Measurements from ENCODE around the gene GOLGA8M. TPM values are rescaled to one million over a fixed set of nuclear protein-coding genes. Genes with fewer than 3 reads are reported as not detected.
"Not testable (repeated sequence)": the region's sequence is repeated elsewhere in the genome, so short reads cannot be mapped to it uniquely, and the experiment has no call there.

GOLGA8M gene
- total RNA-seq, 1 experiment from 2014 or later: not detected

DNA sequence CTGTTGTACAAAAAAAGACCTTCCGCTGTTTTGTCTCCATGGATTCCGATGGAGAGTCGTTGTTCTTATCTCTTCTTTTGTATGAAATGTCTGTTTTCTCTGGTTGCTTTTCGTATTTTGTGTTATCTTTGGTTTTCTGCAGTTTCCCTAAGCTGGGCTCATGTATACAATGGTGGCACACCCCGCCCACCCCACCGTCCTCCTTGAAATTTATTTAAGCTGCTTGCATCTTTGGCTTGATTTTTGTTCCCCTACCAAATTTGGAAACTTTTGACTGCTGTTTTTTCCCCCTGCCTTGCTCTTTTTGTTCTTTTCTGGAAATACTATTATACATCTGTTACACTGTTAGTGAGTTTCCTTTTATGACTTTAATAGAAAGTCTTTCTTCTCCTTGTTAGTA is 47.6 kb downstream of the GOLGA8M start:
- H3K9me2 ChIP-seq (ENCODE audit: insufficient read depth); POLR2A ChIA-PET (ENCODE audit: unreplicated experiment); DNase-seq; CTCF ChIA-PET; H3K4me2 ChIP-seq; H3K27me3 ChIP-seq (ENCODE audit: insufficient read depth, low read depth); BruUV-seq (replicated peaks); H3K4me1 ChIP-seq (replicated peaks; ENCODE audit: insufficient read depth); H4K20me1 ChIP-seq (ENCODE audit: insufficient read depth); H3K36me3 ChIP-seq (ENCODE audit: low read depth); H3F3A ChIP-seq (ENCODE audit: insufficient read depth, low read depth); H2AFZ ChIP-seq; H3K27ac ChIP-seq; intact Hi-C loops (cut with micrococcal nuclease; ENCODE audit: unreplicated experiment); H3K79me2 ChIP-seq (ENCODE audit: low read depth); H3K4me3 ChIP-seq; H3K9me3 ChIP-seq (ENCODE audit: insufficient read depth, low read depth): not testable (repeated sequence)

DNA sequence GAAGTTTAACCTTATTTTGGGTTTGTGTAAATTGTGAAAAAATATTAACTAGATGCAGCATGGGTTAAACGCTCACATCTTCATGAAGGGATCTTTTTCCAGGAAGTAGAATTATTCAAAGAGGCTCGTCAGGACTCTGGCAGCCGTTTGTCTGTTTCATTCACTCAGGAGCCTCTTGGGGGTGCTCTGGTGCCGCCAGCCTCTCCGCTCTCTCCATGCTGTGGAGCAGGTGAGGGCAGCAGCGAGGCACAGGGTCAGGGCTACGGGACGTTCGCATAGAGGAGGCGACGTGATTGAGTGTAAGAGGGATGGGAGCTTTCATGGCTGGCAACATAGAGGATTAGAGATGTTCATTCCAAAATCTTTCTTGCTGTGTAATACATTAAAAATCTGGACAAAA is 48.5 kb downstream of the GOLGA8M start:
- H3K4me2 ChIP-seq; H3K36me3 ChIP-seq (ENCODE audit: low read depth); H3K4me1 ChIP-seq (replicated peaks; ENCODE audit: insufficient read depth); H2AFZ ChIP-seq; BruUV-seq (replicated peaks); H3F3A ChIP-seq (ENCODE audit: insufficient read depth, low read depth); H3K27me3 ChIP-seq (ENCODE audit: insufficient read depth, low read depth); CTCF ChIA-PET; DNase-seq; POLR2A ChIA-PET (ENCODE audit: unreplicated experiment); H4K20me1 ChIP-seq (ENCODE audit: insufficient read depth); H3K79me2 ChIP-seq (ENCODE audit: low read depth); H3K9me3 ChIP-seq (ENCODE audit: insufficient read depth, low read depth); H3K9me2 ChIP-seq (ENCODE audit: insufficient read depth); H3K27ac ChIP-seq; intact Hi-C loops (cut with micrococcal nuclease; ENCODE audit: unreplicated experiment); H3K4me3 ChIP-seq: not testable (repeated sequence)

DNA sequence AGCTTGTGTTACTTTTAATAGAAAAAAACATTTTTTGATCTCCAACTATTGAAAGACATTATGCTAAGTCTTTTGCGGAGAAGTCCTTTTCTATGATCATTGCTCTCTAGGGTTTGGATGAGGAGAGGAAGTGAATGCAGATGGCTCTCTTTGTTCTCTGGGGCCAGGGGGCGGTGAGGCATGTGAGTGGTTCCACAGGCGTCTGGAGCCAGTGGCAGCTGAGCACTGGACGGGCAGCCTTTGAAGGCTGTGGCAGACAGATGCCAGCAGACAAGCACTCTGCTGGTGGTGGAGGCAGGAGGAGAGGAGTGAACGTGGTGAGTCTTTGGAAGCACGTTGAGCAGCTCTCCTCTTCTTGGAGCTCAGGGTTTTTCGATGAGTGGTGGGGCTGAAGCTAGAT is 51.5 kb downstream of the GOLGA8M start:
- H4K20me1 ChIP-seq (ENCODE audit: insufficient read depth): not testable (repeated sequence)

GRCh38 chr15:28656018-28656360 is 56.2 kb downstream of the GOLGA8M start:
- H3K9me3 ChIP-seq (ENCODE audit: insufficient read depth, low read depth); POLR2A ChIA-PET (ENCODE audit: unreplicated experiment); H4K20me1 ChIP-seq (ENCODE audit: insufficient read depth); H3K27me3 ChIP-seq (ENCODE audit: insufficient read depth, low read depth); H3K4me3 ChIP-seq; H3K9me2 ChIP-seq (ENCODE audit: insufficient read depth); intact Hi-C loops (cut with micrococcal nuclease; ENCODE audit: unreplicated experiment); H3F3A ChIP-seq (ENCODE audit: insufficient read depth, low read depth); H3K79me2 ChIP-seq (ENCODE audit: low read depth); H3K36me3 ChIP-seq (ENCODE audit: low read depth); DNase-seq; BruUV-seq (replicated peaks); CTCF ChIA-PET; H3K4me1 ChIP-seq (replicated peaks; ENCODE audit: insufficient read depth); H3K4me2 ChIP-seq; H2AFZ ChIP-seq; H3K27ac ChIP-seq: not testable (repeated sequence)

More for the DNA sequence above, 51.5 kb downstream of the GOLGA8M start:
- H3K4me3 ChIP-seq; H3K27ac ChIP-seq; BruUV-seq (replicated peaks); H3K4me1 ChIP-seq (replicated peaks; ENCODE audit: insufficient read depth); H3K9me3 ChIP-seq (ENCODE audit: insufficient read depth, low read depth); H3K9me2 ChIP-seq (ENCODE audit: insufficient read depth); DNase-seq; H2AFZ ChIP-seq; H3F3A ChIP-seq (ENCODE audit: insufficient read depth, low read depth); H3K36me3 ChIP-seq (ENCODE audit: low read depth); H3K27me3 ChIP-seq (ENCODE audit: insufficient read depth, low read depth); POLR2A ChIA-PET (ENCODE audit: unreplicated experiment); CTCF ChIA-PET; H3K79me2 ChIP-seq (ENCODE audit: low read depth); intact Hi-C loops (cut with micrococcal nuclease; ENCODE audit: unreplicated experiment); H3K4me2 ChIP-seq: not testable (repeated sequence)

GRCh38 chr15:28655329-28656017 is 56.7 kb downstream of the GOLGA8M start:
- H4K20me1 ChIP-seq (ENCODE audit: insufficient read depth); H2AFZ ChIP-seq; BruUV-seq (replicated peaks); H3K36me3 ChIP-seq (ENCODE audit: low read depth); H3K79me2 ChIP-seq (ENCODE audit: low read depth); H3K9me3 ChIP-seq (ENCODE audit: insufficient read depth, low read depth); H3K4me3 ChIP-seq; intact Hi-C loops (cut with micrococcal nuclease; ENCODE audit: unreplicated experiment); H3K9me2 ChIP-seq (ENCODE audit: insufficient read depth); H3K27me3 ChIP-seq (ENCODE audit: insufficient read depth, low read depth); CTCF ChIA-PET; H3F3A ChIP-seq (ENCODE audit: insufficient read depth, low read depth); H3K4me2 ChIP-seq; H3K4me1 ChIP-seq (replicated peaks; ENCODE audit: insufficient read depth); H3K27ac ChIP-seq; POLR2A ChIA-PET (ENCODE audit: unreplicated experiment); DNase-seq: not testable (repeated sequence)

- intact Hi-C loops (cut with micrococcal nuclease; ENCODE audit: unreplicated experiment); H3F3A ChIP-seq (ENCODE audit: insufficient read depth, low read depth); CTCF ChIA-PET: not testable (repeated sequence)
These were observed 58.0 kb downstream of the GOLGA8M start for GRCh38 chr15:28654194-28654593.

GRCh38 chr15:28652538-28652937 is 59.7 kb downstream of the GOLGA8M start:
- H3K9me2 ChIP-seq (ENCODE audit: insufficient read depth); H4K20me1 ChIP-seq (ENCODE audit: insufficient read depth); intact Hi-C loops (cut with micrococcal nuclease; ENCODE audit: unreplicated experiment); H3K27ac ChIP-seq; H3K4me1 ChIP-seq (replicated peaks; ENCODE audit: insufficient read depth); CTCF ChIA-PET; H2AFZ ChIP-seq; DNase-seq; H3K4me2 ChIP-seq; H3K4me3 ChIP-seq; H3K27me3 ChIP-seq (ENCODE audit: insufficient read depth, low read depth); BruUV-seq (replicated peaks); H3K36me3 ChIP-seq (ENCODE audit: low read depth); H3F3A ChIP-seq (ENCODE audit: insufficient read depth, low read depth); H3K9me3 ChIP-seq (ENCODE audit: insufficient read depth, low read depth); H3K79me2 ChIP-seq (ENCODE audit: low read depth); POLR2A ChIA-PET (ENCODE audit: unreplicated experiment): not testable (repeated sequence)

More at GRCh38 chr15:28654194-28654593, 58.0 kb downstream of the GOLGA8M start:
- H3K9me2 ChIP-seq (ENCODE audit: insufficient read depth); H3K27me3 ChIP-seq (ENCODE audit: insufficient read depth, low read depth); H3K4me3 ChIP-seq; H4K20me1 ChIP-seq (ENCODE audit: insufficient read depth); BruUV-seq (replicated peaks); H3K4me2 ChIP-seq; DNase-seq; H3K4me1 ChIP-seq (replicated peaks; ENCODE audit: insufficient read depth); H3K9me3 ChIP-seq (ENCODE audit: insufficient read depth, low read depth); H3K27ac ChIP-seq; POLR2A ChIA-PET (ENCODE audit: unreplicated experiment); H3K79me2 ChIP-seq (ENCODE audit: low read depth); H3K36me3 ChIP-seq (ENCODE audit: low read depth); H2AFZ ChIP-seq: not testable (repeated sequence)

Data from PC-9 (cell line).